Measurements from ENCODE around the gene CD59.

The CD59 gene

GRCh38 chr11:33670250-33671011 lies 65.8 kb downstream of the CD59 start:
- no peak for DNase-seq (ENCODE audit: extremely low read depth, low read depth)

GRCh38 chr11:33669598-33670249 lies 66.5 kb downstream of the CD59 start:
- no peak for DNase-seq (ENCODE audit: extremely low read depth, low read depth)
- no peak for TF ChIP-seq CTCF (IDR thresholded peaks at IDR 0.05; ENCODE audit: low read depth, low read length)

More at GRCh38 chr11:33670250-33671011, 65.8 kb downstream of the CD59 start:
- TF ChIP-seq CTCF (IDR thresholded peaks at IDR 0.05; ENCODE audit: low read depth, low read length) = no peak

- DNase-seq (ENCODE audit: extremely low read depth, low read depth) = no peak
- no peak for TF ChIP-seq CTCF (IDR thresholded peaks at IDR 0.05; ENCODE audit: low read depth, low read length)
Observed at GRCh38 chr11:33668951-33669596, 67.1 kb downstream of the CD59 start.

GRCh38 chr11:33668468-33668825 lies 67.8 kb downstream of the CD59 start:
- no peak for TF ChIP-seq CTCF (IDR thresholded peaks at IDR 0.05; ENCODE audit: low read depth, low read length)
- no peak for DNase-seq (ENCODE audit: extremely low read depth, low read depth)

- TF ChIP-seq CTCF (IDR thresholded peaks at IDR 0.05; ENCODE audit: low read depth, low read length) = no peak
Observed at GRCh38 chr11:33667819-33668467, 68.3 kb downstream of the CD59 start.

GRCh38 chr11:33665350-33666106 lies 70.7 kb downstream of the CD59 start:
- DNase-seq (ENCODE audit: extremely low read depth, low read depth) = no peak
- TF ChIP-seq CTCF (IDR thresholded peaks at IDR 0.05; ENCODE audit: low read depth, low read length) = no peak

More at GRCh38 chr11:33667819-33668467, 68.3 kb downstream of the CD59 start:
- no peak for DNase-seq (ENCODE audit: extremely low read depth, low read depth)

Data from AG09319 (cell line).